ENCODE data around the gene PHF23. TPM values are rescaled to one million over a fixed set of nuclear protein-coding genes. Genes with fewer than 3 reads are reported as not detected.
"Not testable (repeated sequence)": the region's sequence is repeated elsewhere in the genome, so short reads cannot be mapped to it uniquely, and the experiment has no call there.

The PHF23 gene
- total RNA-seq, 1 donor from 2014 or later: 61.5 TPM

GRCh38 chr17:7260151-7260550 is 20.9 kb upstream of the PHF23 start:
- intact Hi-C loops (cut with micrococcal nuclease): no loop called here

- intact Hi-C loops (cut with micrococcal nuclease): no loop called here
Observed at GRCh38 chr17:7259555-7259889, 20.3 kb upstream of the PHF23 start.

- intact Hi-C loops (cut with micrococcal nuclease): no loop called here
Observed at GRCh38 chr17:7258731-7259554, 19.7 kb upstream of the PHF23 start.

GRCh38 chr17:7256766-7257456 is 17.7 kb upstream of the PHF23 start:
- intact Hi-C loops (cut with micrococcal nuclease): no loop called here

GRCh38 chr17:7254511-7254910 is 15.3 kb upstream of the PHF23 start:
- intact Hi-C loops (cut with micrococcal nuclease): loop anchor here (5.0 kb wide), 1 partner anchor 588 kb away; no protein-coding TSS in a partner anchor

- intact Hi-C loops (cut with micrococcal nuclease): loop anchor here (5.0 kb wide), 1 partner anchor 589 kb away; no protein-coding TSS in a partner anchor
Observed at GRCh38 chr17:7253082-7253481, 13.8 kb upstream of the PHF23 start.

- intact Hi-C loops (cut with micrococcal nuclease): loop anchor here (1.0 to 5.0 kb wide), 12 partner anchors 13 to 590 kb away; partner anchors contain the start of genes EIF5A, PHF23, SENP3 and TP53
Observed at GRCh38 chr17:7252176-7253043, 13.2 kb upstream of the PHF23 start, which contains the start of gene ELP5. Gene ELP5 (plus strand): TSS chr17:7252215. CDS start chr17:7252551, 336 bp downstream.

GRCh38 chr17:7251661-7252175 is 12.5 kb upstream of the PHF23 start, which contains the start of gene CTDNEP1:
Gene CTDNEP1 (minus strand): TSS chr17:7251734. CDS start chr17:7251296, 438 bp downstream.
- intact Hi-C loops (cut with micrococcal nuclease): loop anchor here (1.0 to 5.0 kb wide), 12 partner anchors 12 to 591 kb away; partner anchors contain the start of genes EIF5A, PHF23, SENP3 and TP53

GRCh38 chr17:7250695-7251627 is 11.7 kb upstream of the PHF23 start:
- intact Hi-C loops (cut with micrococcal nuclease): loop anchor here (5.0 kb wide), 1 partner anchor 591 kb away; no protein-coding TSS in a partner anchor

GRCh38 chr17:7249830-7250229 is 10.6 kb upstream of the PHF23 start:
- intact Hi-C loops (cut with micrococcal nuclease): loop anchor here (5.0 kb wide), 1 partner anchor 592 kb away; no protein-coding TSS in a partner anchor

GRCh38 chr17:7249214-7249613 is 10.0 kb upstream of the PHF23 start:
- intact Hi-C loops (cut with micrococcal nuclease): no loop called here

GRCh38 chr17:7248796-7249195 is 9.5 kb upstream of the PHF23 start:
- intact Hi-C loops (cut with micrococcal nuclease): no loop called here

GRCh38 chr17:7246779-7247178 is 7.5 kb upstream of the PHF23 start:
- intact Hi-C loops (cut with micrococcal nuclease): no loop called here

- intact Hi-C loops (cut with micrococcal nuclease): not testable (repeated sequence)
Observed at GRCh38 chr17:7243838-7244237, 4.6 kb upstream of the PHF23 start.

- intact Hi-C loops (cut with micrococcal nuclease): no loop called here
Observed at GRCh38 chr17:7243453-7243729, 4.1 kb upstream of the PHF23 start.

- intact Hi-C loops (cut with micrococcal nuclease): no loop called here
Observed at GRCh38 chr17:7242717-7243452, 3.6 kb upstream of the PHF23 start.

GRCh38 chr17:7241783-7242716 is 2.8 kb upstream of the PHF23 start, which contains the start of gene GABARAP:
Gene GABARAP (minus strand): TSS chr17:7242449. CDS start chr17:7242330, 119 bp downstream.
- intact Hi-C loops (cut with micrococcal nuclease): no loop called here

Data from T-helper 1 cell treated with Interleukin-12 subunit alpha and Interleukin-12 subunit beta and Interleukin-4 antibody, amounts not matched to agents 30 ng/mL and 1 ng/mL, for 36 hours (primary cell).